ENCODE results near the gene FERMT3.
A peak's percentile ranks its signal among the peaks of the same experiment; 100 is the strongest.

The FERMT3 gene

GRCh38 chr11:64220798-64221197, 14.3 kb downstream of the FERMT3 start:
- no peak for DNase-seq (ENCODE audit: low spot score)

- no peak for DNase-seq (ENCODE audit: low spot score)
Measured at GRCh38 chr11:64222651-64223000, 16.1 kb downstream of the FERMT3 start.

GRCh38 chr11:64223001-64223651, 16.6 kb downstream of the FERMT3 start:
- no peak for DNase-seq (ENCODE audit: low spot score)

GRCh38 chr11:64224151-64224890, 17.8 kb downstream of the FERMT3 start:
- no peak for DNase-seq (ENCODE audit: low spot score)

- no peak for DNase-seq (ENCODE audit: low spot score)
Measured at GRCh38 chr11:64224891-64225607, 18.5 kb downstream of the FERMT3 start.

- DNase-seq (ENCODE audit: low spot score), result peak; percentile 96
Measured at GRCh38 chr11:64225608-64226506, 19.3 kb downstream of the FERMT3 start, which contains the start of the genes NUDT22 and TRPT1. Gene NUDT22, plus strand, starts transcription at chr11:64226274. Its CDS starts 379 bp downstream, at chr11:64226653. Gene TRPT1, minus strand, starts transcription at chr11:64226186. Its CDS starts 326 bp downstream, at chr11:64225860.

GRCh38 chr11:64226507-64227051, 20.1 kb downstream of the FERMT3 start:
- no peak for DNase-seq (ENCODE audit: low spot score)

GRCh38 chr11:64227405-64227956, 21.0 kb downstream of the FERMT3 start:
- DNase-seq (ENCODE audit: low spot score), result no peak

- no peak for DNase-seq (ENCODE audit: low spot score)
Measured at GRCh38 chr11:64229090-64229743, 22.7 kb downstream of the FERMT3 start.

- no peak for DNase-seq (ENCODE audit: low spot score)
Measured at GRCh38 chr11:64229744-64230170, 23.2 kb downstream of the FERMT3 start.

GRCh38 chr11:64230171-64230984, 23.9 kb downstream of the FERMT3 start, which contains the start of gene DNAJC4:
Gene DNAJC4, plus strand, starts transcription at chr11:64230548. Its CDS starts 307 bp downstream, at chr11:64230855.
- DNase-seq (ENCODE audit: low spot score), result peak; percentile 94

GRCh38 chr11:64230985-64231365, 24.5 kb downstream of the FERMT3 start:
- DNase-seq (ENCODE audit: low spot score), result no peak

GRCh38 chr11:64231546-64231945, 25.0 kb downstream of the FERMT3 start:
- no peak for DNase-seq (ENCODE audit: low spot score)

- no peak for DNase-seq (ENCODE audit: low spot score)
Measured at GRCh38 chr11:64232182-64232966, 25.9 kb downstream of the FERMT3 start.

- no peak for DNase-seq (ENCODE audit: low spot score)
Measured at GRCh38 chr11:64232967-64233315, 26.4 kb downstream of the FERMT3 start.

- peak; percentile 84 for DNase-seq (ENCODE audit: low spot score)
Measured at GRCh38 chr11:64233913-64234586, 27.5 kb downstream of the FERMT3 start, which contains the start of gene VEGFB. Gene VEGFB, plus strand, starts transcription at chr11:64234584. Its CDS starts 250 bp downstream, at chr11:64234834.

- DNase-seq (ENCODE audit: low spot score), result no peak
Measured at GRCh38 chr11:64234647-64235379, 28.3 kb downstream of the FERMT3 start.

Measured in left forelimb (tissue), 1 donor.